Smooth muscle cell of the brain vasculature (primary cell): ENCODE data around the gene DGKQ.
"Not testable (repeated sequence)": the region's sequence is repeated elsewhere in the genome, so short reads cannot be mapped to it uniquely, and the experiment has no call there.

ENCODE experiments used
- DNase-seq: peaks from one replicate; pipeline ENCODE4 v3.0.0-alpha.2; 2012; ENCODE audit warnings: low read depth, low spot score

The DGKQ gene

GRCh38 chr4:1009542-1010394 lies 36.4 kb upstream of the DGKQ start:
- DNase-seq = no peak

DNA sequence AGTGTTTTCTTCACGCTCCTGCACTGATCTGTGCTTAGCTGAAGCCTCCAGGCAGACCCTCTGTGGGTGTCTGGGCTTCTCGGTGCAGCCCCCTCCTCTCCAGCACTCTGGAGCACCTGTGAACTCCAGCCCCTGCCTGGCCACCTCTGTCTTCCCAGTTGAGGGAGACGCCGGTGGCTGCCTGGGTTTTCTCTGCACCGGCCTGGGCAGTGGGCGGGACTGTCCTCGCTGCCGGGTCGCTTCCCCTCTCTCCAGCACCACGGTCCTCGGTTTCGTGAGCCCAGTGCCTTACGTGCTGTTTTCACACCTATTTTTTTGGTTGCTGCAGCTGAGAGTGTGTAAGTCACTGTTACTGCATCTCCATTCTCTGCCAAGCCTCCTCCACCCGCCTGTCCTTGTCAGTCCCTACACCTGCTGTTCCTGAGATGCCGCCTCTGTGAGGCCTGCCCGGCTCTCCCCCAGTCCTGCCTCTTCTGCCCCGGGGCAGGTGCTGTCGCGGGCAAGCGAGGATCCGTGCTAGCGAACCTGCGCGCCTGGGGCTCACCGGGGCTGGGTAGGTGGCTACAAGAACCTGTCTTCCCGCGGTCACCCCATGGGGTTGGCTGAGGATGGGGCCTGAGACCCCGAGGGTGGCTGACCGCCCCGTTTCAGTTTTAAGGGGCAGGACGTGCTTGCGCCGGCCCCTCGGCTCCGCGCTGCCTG lies 35.6 kb upstream of the DGKQ start:
- DNase-seq = no peak

- no peak for DNase-seq
Measured at GRCh38 chr4:1006856-1007255, 33.5 kb upstream of the DGKQ start.

DNA sequence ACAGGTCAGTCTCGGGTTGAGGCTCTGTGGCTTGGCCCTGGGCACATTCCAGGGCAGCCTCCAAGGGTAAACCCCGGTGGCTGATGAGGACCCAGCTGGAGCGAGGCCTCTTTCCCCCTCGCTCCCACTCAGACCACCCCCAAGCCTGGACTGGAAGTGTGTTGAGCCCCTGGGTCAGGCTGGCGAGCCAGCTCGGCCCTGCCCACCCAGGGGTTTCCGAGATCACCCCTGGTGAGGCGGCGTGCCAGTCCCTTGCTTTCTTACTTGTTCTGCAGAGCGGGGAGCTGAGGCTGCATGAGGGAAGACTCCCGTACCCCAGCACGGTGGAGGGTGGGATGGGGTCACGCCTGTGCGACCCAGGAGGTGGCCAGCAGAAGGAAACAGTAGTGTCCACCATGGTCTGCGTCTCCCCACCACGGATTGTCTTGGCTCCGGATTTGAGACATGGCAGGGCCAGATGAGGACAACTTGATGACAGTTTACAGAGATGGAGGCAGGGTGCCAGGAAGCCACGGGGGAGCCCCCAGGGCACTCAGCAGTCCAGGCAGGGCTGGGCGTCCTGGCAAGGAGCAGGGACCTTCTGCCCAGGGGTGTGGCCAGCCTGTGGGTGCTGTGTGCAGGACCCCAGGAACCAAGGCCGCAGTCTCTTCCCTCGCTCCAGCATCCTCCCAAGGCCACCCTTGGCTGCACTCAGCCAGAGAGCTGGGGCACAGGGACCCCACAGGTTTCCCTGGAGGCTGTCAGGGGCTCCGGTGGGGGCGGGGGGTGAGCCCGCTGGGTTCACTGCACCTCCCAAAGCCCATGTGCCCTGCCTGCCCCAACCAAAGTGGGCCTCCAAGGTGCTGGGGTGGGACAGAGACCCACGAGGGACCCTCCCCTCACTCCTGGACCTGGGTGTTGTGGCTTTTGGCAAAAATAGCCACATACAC lies 31.5 kb upstream of the DGKQ start:
- DNase-seq = no peak

- DNase-seq = no peak
Measured at GRCh38 chr4:1004071-1004418, 30.7 kb upstream of the DGKQ start.

- DNase-seq = no peak
Measured at GRCh38 chr4:1003271-1004070, 30.1 kb upstream of the DGKQ start.

DNA sequence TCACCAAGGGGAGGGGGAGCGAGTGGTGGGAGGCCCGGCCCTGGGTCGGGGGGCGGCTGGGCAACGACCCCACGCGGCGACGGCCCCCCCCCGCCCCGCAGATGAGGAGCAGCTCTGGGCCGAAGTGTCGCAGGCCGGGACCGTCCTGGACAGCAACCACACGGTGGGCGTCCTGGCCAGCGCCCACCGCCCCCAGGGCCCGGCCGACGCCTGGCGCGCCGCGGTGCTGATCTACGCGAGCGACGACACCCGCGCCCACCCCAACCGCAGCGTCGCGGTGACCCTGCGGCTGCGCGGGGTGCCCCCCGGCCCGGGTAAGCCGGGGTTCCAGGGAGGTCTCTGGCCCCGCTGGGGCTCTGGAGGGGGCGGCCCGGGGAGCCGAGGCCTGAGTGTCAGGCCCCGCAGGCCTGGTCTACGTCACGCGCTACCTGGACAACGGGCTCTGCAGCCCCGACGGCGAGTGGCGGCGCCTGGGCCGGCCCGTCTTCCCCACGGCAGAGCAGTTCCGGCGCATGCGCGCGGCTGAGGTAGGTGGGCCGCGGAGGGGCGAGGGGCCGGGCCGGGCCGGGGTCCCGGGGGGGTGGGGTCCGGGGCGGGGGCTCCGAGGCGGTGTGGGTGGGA lies 29.4 kb upstream of the DGKQ start:
- DNase-seq = no peak

- DNase-seq = no peak
Measured at GRCh38 chr4:1002131-1002630, 28.8 kb upstream of the DGKQ start.

DNA sequence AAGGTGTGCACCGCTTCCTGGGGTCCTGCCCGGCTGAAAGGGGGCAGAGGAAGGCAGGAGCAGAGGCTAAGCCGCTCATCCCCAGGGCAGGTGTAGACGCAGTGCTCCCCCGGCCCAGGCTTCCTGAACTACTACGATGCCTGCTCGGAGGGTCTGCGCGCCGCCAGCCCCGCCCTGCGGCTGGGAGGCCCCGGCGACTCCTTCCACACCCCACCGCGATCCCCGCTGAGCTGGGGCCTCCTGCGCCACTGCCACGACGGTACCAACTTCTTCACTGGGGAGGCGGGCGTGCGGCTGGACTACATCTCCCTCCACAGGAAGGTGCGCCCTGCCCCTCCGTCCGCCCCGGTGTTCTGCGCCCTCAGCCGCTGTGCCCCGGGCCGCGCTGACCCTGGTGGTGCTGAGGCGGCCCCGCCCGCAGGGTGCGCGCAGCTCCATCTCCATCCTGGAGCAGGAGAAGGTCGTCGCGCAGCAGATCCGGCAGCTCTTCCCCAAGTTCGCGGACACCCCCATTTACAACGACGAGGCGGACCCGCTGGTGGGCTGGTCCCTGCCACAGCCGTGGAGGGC lies 28.3 kb upstream of the DGKQ start:
- DNase-seq = no peak

- DNase-seq = no peak
Measured at GRCh38 chr4:1000686-1001260, 27.4 kb upstream of the DGKQ start.

DNA sequence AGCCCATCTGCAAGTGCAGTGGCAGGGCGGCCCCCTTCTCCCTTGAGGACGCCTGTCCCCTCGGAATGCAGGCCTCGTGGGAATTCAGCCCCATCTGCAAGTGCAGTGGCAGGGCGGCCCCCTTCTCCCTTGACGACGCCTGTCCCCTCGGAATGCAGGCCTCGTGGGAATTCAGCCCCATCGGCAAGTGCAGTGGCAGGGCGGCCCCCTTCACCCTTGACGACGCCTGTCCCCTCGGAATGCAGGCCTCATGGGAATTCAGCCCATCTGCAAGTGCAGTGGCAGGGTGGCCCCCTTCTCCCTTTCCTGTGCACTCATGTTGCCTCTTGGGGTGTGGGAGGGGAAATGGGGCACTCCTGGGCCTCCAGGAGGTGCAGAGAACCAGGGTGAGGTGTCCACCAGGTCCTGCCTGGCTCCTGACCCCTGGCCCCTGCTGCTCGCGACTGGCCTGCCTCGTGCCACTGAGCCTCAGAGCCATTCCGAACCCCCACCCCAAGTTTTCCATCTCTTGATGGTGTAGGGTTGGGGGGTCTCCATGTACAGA lies 26.6 kb upstream of the DGKQ start:
- no peak for DNase-seq

DNA sequence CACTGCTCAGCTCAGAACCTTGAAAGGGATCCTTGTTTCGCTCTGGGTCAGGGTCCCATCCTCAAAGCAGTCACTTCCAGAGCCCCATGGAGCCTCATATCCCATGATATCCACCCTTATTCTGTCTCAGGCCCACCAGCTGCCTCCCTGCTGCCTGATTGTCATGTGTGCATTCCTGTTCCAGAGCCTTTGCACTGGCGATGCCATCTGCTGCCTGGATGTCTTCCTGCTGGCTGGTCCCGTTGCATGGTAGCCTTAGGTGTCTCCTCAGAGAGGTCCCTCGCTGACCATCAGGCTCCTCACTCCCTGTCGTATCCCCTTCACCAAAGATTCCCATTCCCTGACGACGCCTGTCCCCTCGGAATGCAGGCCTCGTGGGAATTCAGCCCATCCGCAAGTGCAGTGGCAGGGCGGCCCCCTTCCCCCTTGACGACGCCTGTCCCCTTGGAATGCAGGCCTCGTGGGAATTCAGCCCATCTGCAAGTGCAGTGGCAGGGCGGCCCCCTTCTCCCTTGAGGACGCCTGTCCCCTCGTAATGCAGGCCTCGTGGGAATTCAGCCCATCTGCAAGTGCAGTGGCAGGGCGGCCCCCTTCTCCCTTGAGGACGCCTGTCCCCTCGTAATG lies 26.0 kb upstream of the DGKQ start:
- DNase-seq = not testable (repeated sequence)

DNA sequence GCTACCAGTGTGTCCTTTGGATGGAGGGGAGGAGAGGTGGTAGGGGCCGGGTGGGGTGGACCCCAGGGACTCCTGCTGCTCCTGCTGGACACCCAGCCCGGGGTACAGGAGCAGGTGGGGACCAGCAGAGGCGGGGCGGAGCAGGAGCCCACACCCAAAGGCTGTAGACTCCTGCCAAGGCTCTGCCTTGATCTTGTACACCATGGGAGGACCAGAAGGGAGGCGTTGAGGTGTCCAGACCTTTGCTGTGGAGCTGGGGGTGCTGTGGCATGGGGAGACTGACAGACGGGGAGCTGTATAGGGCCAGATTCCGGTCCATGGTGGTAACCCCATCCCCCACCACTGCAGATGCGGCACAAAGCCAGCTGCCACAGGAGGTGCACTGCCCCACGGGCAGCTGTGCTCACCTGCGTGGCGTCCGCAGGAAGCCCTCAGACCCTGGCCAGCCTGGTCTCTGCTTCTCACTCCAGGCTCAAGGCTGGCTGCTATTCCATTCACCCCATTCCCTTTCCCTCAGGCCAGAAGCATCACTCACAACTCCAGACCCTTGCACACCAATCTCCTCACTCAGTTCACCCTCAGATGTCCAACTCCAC lies 24.8 kb upstream of the DGKQ start:
- no peak for DNase-seq

DNA sequence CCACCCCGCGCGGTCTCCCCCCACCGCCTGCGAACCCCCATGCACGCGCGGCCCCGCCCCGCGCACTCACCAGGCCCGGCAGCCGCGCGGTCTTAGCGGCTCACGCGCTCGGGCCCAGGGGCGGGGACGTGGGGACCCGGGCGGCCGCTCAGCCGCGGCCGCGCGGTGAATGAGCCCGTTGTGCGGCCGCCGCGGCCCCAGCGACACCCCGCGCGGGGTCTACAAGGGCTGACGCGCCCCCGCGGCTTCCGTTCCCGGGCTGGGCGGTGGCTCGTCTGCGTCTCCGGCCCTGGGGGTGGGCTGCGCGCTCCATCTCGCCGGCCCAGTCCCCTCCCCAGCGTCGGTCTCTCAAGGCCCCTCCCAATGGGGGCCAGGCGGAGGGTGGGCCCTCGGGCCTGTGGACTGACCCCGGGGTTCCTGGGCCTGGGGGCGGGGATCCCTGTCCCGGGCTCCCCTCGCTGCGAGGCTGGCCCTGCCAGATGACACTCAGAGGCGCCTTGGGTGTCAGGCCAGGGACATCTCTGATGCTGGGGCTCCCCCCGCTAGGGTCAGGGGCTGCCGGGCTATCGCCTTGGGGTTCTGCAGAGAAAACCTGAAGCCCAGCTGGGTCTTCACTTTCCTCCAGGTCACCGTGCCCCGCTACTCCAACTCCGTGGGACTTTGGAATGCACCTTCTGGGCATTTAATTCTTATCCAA lies 24.2 kb upstream of the DGKQ start:
- DNase-seq = no peak

GRCh38 chr4:996997-997374 lies 23.6 kb upstream of the DGKQ start:
- no peak for DNase-seq

GRCh38 chr4:996030-996996 lies 22.9 kb upstream of the DGKQ start:
- DNase-seq = no peak
